ENCODE data around the gene TCTA. TPM values are rescaled to one million over a fixed set of nuclear protein-coding genes. Genes with fewer than 3 reads are reported as not detected.

TCTA gene
- total RNA-seq, 1 donor from 2014 or later, result 18.4 TPM

GRCh38 chr3:49456466-49456865 is 44.2 kb downstream of the TCTA start:
- DNase-seq (ENCODE audit: extremely low read depth, low read depth, low spot score), result no peak

DNA sequence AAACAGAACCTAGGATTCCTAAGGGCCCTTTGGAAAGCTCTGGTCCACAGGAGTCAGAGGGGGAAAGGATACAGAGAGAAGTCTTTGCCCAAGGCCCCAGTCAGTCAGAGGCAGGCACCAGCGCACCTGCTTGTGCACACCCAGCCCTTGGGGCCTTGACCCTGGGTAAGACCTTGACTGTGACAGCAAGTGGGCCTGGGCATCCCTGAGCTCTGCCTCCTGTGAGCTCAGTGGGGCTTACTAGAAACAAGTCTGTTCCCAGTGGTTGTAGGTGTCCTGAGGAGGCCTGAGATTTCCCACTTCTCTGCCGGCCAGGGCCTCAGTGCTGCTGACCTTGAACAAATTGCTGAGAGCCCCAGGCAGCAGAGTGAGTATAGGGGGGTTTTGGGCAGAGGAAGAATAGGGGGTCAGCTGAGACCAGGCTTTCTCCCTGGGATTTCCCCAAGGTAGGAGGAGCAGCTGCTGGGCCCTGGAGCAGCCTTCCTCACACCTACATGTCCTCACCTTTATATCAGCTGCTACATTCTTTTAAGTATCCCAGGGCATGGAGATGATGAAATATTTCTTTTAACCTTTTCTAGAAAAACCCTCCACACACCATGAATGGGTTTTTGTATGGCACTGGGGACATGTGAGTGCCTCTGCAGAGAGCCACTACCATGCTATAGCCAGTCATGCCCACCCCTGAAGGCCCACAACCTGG is 48.1 kb downstream of the TCTA start:
- DNase-seq (ENCODE audit: extremely low read depth, low read depth, low spot score), result no peak

GRCh38 chr3:49460956-49461355 is 48.7 kb downstream of the TCTA start:
- no peak for DNase-seq (ENCODE audit: extremely low read depth, low read depth, low spot score)

GRCh38 chr3:49461443-49462171 is 49.4 kb downstream of the TCTA start:
- no peak for DNase-seq (ENCODE audit: extremely low read depth, low read depth, low spot score)

- DNase-seq (ENCODE audit: extremely low read depth, low read depth, low spot score), result no peak
Measured at GRCh38 chr3:49462222-49462621, 50.0 kb downstream of the TCTA start.

DNA sequence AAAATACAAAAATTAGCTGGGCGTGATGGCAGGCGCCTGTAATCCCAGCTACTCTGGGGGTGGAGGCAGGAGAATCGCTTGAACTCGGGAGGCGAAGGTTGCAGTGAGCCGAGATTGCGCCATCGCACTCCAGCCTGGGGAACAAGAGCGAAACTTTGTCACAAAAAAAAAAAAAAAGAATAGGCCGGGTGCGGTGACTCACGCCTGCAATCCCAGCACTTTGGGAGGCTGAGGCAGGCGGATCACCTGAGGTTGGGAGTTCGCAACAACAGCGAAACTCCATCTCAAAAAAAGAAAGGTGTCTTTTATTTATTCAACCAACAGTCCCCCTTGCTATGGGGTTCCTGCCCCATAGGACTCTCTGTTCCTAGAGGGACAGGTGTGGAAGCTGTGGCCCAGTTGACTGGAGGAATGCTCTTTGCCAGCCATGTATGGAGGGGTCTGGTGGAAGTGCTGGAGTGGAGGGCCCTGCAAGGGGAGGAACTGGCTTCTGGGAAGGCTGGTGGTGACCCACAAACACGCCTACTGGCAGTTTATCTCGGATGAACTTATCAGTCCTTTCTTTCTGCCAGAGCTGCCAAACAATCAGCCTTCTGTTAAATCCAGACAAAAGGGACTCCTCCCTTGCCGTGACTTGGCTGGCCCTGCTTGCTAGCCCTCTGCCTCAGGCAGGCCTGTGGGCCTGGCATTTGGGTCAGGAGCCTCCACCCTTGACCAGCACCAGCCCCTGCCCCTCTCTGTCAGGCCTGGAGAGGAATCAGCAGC is 53.2 kb downstream of the TCTA start:
- DNase-seq (ENCODE audit: extremely low read depth, low read depth, low spot score), result no peak

Other genes starting within 250 kb of the TCTA start
- gene CCDC71, start 246.1 kb upstream of the TCTA start, total RNA-seq, result 40.8 and 41.9 TPM in 2 replicates
- 98.4 and 110 TPM in 2 replicates for gene KLHDC8B, start 240.8 kb upstream of the TCTA start, total RNA-seq
- gene C3orf62, start 135.2 kb upstream of the TCTA start, total RNA-seq, result 2.3 and 5.8 TPM in 2 replicates
- 24.2 and 36.1 TPM in 2 replicates for gene USP4, start 72.4 kb upstream of the TCTA start, total RNA-seq
- 607 and 731 TPM in 2 replicates for gene GPX1, start 54.1 kb upstream of the TCTA start, total RNA-seq
- gene RHOA, start 447 bp upstream of the TCTA start, total RNA-seq, result 584 and 601 TPM in 2 replicates
- 1.9 and 2.5 TPM in 2 replicates for gene AMT, start 10.1 kb downstream of the TCTA start, total RNA-seq
- 10.1 and 12.6 TPM in 2 replicates for gene NICN1, start 16.9 kb downstream of the TCTA start, total RNA-seq
- gene DAG1, start 57.8 kb downstream of the TCTA start, total RNA-seq, result 99.3 and 111 TPM in 2 replicates
- gene BSN, start 142.1 kb downstream of the TCTA start, total RNA-seq, result 0.10 and 0.29 TPM in 2 replicates

All from glomerular endothelial cell (primary cell).